ENCODE measurements around the gene ATP8B3. TPM values are rescaled to one million over a fixed set of nuclear protein-coding genes. Genes with fewer than 3 reads are reported as not detected.
"Not testable (repeated sequence)": the region's sequence is repeated elsewhere in the genome, so short reads cannot be mapped to it uniquely, and the experiment has no call there.

Gene ATP8B3
- total RNA-seq, 1 donor from 2014 or later: not detected

- not testable (repeated sequence) for DNase-seq (ENCODE audit: low spot score in 2 of 2); FAIRE-seq
Observed at GRCh38 chr19:1760786-1761527, 51.1 kb downstream of the ATP8B3 start.

- FAIRE-seq (no peak), DNase-seq (ENCODE audit: low spot score in 2 of 2) (no peak)
Observed at GRCh38 chr19:1760020-1760419, 52.1 kb downstream of the ATP8B3 start.

DNA sequence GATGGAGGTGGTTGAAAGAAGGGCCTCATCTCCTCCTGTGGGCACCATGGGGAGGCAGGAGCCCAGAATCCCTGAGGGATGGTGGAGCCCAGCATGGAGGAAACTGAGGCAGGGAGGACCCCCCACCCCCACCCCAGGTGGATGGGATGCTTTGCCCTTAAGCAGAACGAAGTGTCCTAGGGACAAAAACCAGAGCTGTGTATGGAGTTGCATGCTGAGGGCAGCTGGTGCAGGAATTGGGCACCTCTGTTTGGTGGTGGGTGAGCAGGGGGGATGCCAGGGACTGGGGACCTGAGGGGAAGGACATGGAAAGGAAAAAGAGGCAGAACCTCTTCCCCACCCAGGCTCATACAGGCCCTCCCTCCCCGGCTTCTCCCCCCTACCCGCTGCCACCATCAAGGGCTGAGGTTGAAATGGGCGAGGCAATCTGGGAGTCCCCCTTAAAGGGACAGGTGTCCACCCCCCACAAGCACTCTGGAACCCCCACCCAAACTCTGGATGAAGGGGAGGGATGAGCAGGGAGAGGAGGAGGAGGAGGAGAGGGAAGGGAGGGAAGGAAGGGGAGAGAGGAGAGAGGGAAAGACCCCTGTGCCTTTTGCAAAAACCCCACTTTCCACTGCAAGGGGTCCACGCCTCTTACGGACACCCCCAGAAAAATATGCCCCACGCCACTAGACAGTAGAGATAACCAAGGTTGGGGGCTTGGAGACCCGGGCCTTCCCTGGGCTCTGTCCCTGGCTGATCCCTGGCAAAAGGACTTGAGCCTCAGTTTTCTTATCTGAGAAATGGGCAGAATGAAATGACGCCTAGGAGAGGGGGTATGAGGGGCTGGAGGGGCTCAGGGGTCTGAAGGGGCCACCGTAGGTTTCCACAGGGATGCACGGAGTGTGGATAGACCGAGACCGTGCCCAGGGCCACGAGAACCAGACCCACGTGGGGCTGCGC, 52.8 kb downstream of the ATP8B3 start:
- DNase-seq (ENCODE audit: low spot score in 2 of 2) (no peak), FAIRE-seq (no peak)

DNA sequence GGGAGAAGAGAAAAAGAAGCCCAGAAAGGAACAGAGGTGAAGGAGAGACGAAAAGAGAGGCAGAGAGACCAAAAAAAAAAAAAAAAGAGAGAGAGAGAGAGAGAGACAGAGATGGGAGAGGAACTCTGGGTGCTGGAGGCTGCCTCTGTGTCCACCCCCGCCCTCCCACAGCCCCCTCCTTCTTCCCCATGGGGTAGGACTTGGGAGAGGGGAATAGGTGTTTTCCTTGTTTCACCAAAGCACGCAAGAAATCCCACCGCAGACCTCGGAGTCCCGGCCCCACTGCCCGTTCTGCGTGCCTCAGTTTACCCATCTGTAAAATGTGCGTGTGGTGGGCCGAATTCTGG, 53.9 kb downstream of the ATP8B3 start:
- FAIRE-seq (no peak), DNase-seq (ENCODE audit: low spot score in 2 of 2) (no peak)

GRCh38 chr19:1757468-1758230, 54.4 kb downstream of the ATP8B3 start:
- no peak for DNase-seq (ENCODE audit: low spot score in 2 of 2)
- FAIRE-seq: no peak

GRCh38 chr19:1756705-1757465, 55.2 kb downstream of the ATP8B3 start:
- no peak for DNase-seq (ENCODE audit: low spot score in 2 of 2)
- FAIRE-seq: no peak

- FAIRE-seq (no peak), DNase-seq (ENCODE audit: low spot score in 2 of 2) (no peak)
Observed at GRCh38 chr19:1756264-1756663, 55.8 kb downstream of the ATP8B3 start.

- DNase-seq (ENCODE audit: low spot score in 2 of 2) (no peak), FAIRE-seq (no peak)
Observed at GRCh38 chr19:1755467-1756171, 56.5 kb downstream of the ATP8B3 start.

DNA sequence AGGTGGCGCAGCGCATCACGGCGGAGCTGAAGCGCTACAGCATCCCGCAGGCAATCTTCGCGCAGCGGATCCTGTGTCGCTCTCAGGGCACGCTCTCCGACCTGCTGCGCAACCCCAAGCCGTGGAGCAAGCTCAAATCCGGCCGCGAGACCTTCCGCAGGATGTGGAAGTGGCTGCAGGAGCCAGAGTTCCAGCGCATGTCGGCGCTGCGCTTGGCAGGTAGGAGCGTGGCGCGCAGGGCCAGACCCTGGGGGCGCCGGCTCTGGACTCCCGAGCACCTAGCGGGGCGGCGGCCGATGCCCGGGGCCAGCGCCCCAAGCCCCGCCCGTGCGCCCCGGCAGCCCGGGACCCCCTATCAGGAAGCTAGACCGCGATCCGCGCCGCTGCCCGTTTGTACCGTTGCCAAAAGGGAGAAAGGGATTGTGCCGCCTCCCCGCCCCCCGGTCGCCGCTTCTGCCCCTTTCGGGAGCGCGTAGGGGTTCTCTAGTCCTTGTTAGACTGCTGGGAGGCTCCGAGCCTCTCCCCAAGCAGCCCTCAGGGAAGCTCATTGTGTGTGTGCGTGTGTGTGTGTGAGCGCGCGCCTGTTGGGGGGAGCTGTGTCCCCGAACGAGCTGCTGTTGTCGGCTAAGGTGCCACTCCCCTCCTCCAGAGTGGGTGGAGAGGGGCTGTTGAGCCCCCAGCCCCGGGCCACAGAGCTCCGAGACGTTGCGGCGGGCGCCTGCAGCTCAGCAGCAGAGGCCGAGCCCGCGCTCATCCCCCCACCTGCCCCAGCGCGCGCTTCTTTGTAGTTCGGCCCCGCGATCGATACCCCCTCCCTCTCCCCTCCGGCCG, 57.2 kb downstream of the ATP8B3 start:
- FAIRE-seq (no peak), DNase-seq (ENCODE audit: low spot score in 2 of 2) (no peak)

DNA sequence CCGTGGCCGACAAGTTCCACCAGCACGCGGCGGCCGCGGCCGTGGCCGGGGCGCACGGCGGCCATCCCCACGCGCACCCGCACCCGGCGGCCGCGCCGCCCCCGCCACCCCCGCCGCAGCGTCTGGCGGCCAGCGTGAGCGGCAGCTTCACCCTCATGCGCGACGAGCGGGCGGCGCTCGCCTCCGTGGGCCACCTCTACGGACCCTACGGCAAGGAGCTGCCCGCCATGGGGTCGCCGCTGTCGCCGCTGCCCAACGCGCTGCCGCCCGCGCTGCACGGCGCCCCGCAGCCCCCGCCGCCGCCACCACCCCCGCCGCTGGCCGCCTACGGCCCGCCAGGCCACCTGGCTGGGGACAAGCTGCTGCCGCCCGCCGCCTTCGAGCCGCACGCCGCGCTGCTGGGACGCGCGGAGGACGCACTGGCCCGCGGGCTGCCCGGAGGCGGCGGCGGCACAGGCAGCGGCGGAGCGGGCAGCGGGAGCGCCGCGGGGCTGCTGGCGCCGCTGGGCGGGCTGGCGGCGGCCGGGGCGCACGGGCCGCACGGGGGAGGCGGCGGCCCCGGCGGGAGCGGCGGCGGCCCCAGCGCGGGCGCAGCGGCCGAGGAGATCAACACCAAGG, 57.9 kb downstream of the ATP8B3 start:
- DNase-seq (ENCODE audit: low spot score in 2 of 2) (no peak), FAIRE-seq (no peak)

- FAIRE-seq (no peak), DNase-seq (ENCODE audit: low spot score in 2 of 2) (no peak)
Observed at GRCh38 chr19:1752757-1753728, 59.0 kb downstream of the ATP8B3 start, which contains the start of gene ONECUT3. Gene ONECUT3 (plus strand): TSS chr19:1753506. CDS start chr19:1753663, 157 bp downstream.

DNA sequence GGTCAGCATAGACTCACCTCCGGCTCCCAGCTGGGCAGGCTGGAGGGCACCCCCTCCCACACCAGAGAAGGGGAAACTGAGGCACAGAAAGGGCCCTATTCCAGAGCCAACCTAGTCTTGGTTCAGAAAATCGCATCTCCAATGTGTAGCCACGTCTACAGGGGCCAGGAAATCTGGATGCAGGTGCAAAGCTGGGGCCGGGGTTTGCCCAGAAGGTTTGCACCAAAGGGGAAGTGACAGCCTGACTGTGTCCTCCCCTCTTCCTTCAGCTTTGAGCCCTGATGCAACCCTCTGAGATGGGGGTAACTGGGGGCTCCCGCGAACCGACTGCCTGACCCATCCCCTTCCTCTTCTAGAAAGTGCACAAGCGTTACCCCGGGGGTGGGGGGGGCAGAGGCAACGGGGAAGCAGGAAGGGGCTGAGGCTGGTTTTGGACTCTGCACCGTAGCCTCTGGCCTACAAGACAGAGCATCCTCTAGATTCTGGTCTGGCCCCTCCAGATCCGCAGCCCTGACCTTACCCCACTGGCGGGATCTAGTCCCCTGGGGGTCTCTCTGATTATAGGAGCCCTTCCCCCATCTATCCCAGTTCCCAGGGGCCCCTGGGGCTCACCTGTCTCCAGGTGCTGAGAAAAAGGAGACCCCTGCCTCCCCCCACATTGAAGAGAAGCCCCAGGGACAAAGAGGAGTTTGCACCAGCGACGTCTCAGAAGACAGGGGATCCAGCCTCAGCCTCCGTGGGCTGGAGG, 59.9 kb downstream of the ATP8B3 start:
- FAIRE-seq (no peak), DNase-seq (ENCODE audit: low spot score in 2 of 2) (no peak)

GRCh38 chr19:1751367-1752008, 60.6 kb downstream of the ATP8B3 start:
- no peak for FAIRE-seq
- no peak for DNase-seq (ENCODE audit: low spot score in 2 of 2)

DNA sequence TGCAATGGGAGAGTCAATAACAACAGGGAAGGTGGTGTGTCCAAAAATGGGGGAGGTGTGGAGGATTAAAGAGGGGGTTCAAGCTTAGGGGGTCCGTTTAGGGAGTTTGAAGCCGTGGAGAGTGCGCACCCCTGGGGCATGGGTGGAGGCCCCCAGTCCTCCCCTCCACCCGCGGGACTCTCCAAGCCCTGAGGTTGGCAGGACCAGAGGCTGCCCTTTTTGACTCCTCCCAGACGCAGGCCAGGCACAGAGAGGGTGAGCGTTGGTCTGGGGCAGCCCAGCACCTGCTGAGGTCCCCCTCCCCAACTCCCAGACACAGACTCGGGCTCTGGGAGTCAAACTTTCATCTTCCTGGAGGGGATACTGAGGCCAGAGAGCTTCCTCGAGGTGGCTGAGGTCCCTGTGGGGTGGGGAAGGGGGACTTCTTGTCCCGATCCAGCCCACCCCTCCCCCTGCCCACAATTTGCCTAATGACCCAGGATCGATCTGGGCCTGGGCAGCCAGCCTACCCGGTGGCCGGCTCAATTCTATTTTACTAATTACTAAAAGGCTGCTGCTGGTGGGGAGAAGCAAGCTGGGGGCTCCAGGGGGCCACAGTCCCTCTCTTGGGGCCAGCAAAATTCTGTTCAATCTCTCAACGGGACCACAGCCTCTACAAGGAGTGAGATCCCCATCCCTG, 61.6 kb downstream of the ATP8B3 start:
- DNase-seq (ENCODE audit: low spot score in 2 of 2) (no peak), FAIRE-seq (no peak)
